Measurements from ENCODE around the gene DBNDD1.
"Not testable (repeated sequence)": the region's sequence is repeated elsewhere in the genome, so short reads cannot be mapped to it uniquely, and the experiment has no call there.

Gene DBNDD1

GRCh38 chr16:89988951-89989350, 30.3 kb downstream of the DBNDD1 start:
- no peak for DNase-seq (ENCODE audit: low read depth in 2 of 2)

DNA sequence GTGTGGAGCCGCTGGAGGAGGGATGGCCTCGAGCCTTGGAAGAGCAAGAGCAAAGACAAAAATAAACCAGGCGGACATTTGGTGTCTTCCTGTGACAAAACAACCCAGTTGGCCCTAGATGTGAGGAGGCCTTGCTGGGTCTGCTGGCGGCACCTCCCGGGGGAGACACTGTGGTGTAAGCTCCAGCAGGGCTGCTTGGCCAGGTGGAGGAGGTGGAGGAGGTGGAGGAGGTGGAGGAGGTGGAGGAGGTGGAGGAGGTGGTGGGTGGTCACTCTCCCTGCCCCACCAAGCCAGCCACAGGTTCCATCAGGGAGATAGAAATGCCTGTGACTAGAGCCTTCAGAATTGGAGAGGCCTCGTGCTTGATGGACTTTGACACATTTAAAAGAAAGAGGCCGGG, 32.1 kb downstream of the DBNDD1 start:
- no peak for DNase-seq (ENCODE audit: low read depth in 2 of 2)

GRCh38 chr16:89986600-89986999, 32.7 kb downstream of the DBNDD1 start:
- no peak for DNase-seq (ENCODE audit: low read depth in 2 of 2)

DNA sequence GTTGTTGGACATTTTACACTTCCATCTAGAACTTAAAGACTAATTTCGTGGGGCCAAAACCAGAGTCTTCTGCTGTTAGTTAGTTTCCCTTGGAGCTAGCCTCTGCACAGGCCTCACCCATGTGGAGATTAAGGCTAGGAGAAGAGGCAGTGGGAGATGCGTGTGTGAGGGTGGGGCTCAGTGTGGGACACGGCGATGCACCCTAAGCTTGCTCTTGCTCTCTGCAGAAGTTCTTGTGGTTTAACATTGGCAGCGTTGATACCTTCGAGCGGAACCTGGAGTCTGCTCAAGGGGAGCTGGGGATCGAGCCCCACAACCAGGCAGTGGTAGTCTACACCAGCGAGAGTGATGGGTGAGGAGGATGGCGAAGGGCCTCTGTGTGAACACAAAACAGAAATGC, 34.0 kb downstream of the DBNDD1 start:
- DNase-seq (ENCODE audit: low read depth in 2 of 2) = no peak

- DNase-seq (ENCODE audit: low read depth in 2 of 2) = no peak
Measured at GRCh38 chr16:89984216-89984615, 35.0 kb downstream of the DBNDD1 start.

- DNase-seq (ENCODE audit: low read depth in 2 of 2) = no peak
Measured at GRCh38 chr16:89983536-89983935, 35.7 kb downstream of the DBNDD1 start.

- DNase-seq (ENCODE audit: low read depth in 2 of 2) = no peak
Measured at GRCh38 chr16:89982318-89982717, 36.9 kb downstream of the DBNDD1 start.

DNA sequence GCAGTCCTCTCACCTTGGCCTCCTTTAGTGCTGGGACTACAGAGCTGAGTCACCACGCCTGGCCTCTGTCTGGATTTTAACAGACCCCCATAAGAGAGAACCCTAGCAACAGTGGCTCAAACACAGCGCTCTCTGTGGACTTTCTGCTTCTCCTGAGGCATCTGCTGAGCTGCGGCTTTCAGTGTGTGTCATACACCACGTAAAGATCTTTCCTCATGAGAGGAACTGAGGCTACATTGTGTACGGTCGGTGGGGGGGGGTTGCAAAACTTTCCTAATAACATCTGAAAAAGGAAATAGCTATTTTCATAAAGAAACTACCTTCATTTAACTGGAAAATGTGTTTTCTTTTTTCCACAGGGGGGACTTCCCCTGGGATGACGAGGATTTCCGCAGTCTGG, 37.8 kb downstream of the DBNDD1 start:
- DNase-seq (ENCODE audit: low read depth in 2 of 2) = no peak

DNA sequence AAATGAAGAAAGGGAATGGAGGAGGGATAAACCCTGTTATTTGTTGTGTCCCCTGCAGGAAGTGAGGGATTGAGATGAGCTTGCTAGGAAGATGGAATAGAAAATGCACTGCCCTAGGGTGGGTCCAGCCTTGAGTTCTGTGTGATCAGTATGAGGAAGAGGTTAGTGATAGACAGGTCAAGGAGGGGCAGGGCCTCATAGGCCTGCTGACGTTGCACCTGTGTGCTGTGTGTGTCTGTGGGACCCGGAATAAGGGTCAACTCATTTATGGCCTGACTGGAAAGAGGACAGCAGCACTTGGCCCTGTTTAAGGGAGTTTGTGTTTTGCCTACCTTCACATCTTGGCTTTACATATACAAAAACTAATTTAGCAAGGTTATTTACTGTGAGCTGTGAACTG, 44.4 kb downstream of the DBNDD1 start:
- DNase-seq (ENCODE audit: low read depth in 2 of 2) = no peak

DNA sequence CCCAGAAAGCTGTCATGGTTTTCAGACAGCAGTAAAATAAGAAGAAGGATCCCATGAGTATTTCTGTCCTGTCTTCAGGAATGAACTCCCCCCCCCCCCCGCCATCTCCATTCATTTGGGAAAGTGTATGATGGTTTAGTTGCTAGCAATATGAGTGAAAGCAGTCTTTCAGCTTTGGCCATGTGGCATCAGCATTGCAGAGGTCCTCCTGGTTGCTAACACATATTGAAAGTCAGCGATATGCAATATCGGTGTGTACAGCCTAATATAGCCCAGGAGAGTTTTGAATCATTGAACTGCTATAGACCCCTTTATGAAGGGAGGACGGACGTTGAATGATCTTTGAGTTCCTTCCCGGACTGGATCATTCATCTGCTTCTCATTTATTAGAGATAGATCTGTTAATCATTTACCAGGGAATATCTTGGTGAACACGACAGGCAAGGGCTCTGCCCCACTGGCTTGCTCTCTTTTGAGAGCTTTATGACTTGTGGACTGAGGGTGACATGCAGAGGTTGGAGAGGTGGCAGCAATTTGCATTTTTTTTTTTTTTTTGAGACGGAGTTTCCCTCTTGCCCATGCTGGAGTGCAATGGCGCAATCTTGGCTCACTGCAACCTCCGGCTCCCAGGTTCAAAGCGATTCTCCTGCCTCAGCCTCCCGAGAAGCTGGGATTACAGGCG, 45.5 kb downstream of the DBNDD1 start:
- no peak for DNase-seq (ENCODE audit: low read depth in 2 of 2)

DNA sequence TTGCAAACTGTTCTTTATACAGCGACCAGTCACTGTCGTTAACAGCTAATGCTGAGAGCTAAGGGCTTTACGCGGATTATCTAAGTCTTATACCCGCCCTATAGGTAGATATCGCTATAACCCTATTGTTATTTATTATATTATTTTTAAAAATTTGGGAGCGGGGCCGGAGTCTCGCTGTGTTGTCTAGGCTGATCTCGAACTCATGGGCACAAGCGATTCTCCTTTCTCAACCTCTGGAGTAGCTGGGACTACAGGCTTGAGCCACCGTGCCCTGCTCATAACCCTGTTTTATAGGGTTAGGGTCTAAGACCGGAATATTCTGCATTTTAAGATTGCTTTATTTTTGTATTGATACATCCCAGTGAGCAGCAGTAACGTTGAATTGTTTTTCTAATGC, 46.0 kb downstream of the DBNDD1 start:
- no peak for DNase-seq (ENCODE audit: low read depth in 2 of 2)

DNA sequence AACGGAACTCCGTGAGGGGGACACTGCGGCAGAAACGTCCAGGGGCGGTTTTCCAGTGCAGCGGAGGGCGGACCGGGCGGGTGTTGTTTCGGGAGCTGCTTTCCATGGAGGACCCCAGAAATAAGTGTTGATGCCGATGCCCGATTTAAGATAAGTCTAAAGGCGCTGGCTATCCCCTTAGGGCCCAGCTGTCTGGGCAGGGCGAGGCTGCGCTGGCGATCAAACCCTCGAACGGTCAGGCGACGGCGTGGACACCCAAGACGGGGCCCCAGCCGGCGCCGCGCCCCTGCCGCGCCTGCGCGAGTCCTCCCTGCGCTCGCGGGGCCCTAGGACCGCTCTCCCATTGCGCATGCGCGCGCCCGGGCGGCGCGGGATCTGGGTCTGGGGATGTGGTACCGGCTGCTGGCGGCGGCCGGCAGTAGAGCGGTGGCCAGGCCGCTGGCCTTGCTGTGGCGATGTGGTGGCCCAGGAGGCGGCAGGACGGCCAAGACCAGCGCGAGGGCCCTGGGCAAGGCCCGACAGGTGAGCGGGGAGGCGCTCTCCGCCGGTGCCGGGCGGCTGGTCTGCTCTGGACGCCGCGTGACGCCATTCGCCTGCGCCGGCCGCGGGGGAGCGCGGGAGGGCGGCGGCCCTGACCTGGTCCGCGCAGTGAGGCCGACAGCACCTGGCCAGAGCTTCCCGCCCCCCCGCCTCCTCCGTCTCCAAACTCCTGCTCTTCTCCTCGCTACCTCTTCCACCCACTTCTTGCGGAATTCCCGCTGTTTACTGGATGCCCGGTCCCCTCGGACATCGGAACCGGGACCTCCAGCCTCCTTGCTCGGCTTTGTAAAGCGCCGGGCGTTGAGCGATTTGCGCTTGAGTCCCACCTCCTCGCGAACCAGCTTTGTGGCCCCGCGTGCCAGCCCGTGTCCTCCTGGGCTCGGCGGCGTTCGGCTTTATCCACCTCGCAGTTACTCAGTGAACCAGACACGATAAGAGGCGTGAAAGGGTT, 46.7 kb downstream of the DBNDD1 start:
- peak; percentile 80 to 88 for DNase-seq (ENCODE audit: low read depth in 2 of 2)

DNA sequence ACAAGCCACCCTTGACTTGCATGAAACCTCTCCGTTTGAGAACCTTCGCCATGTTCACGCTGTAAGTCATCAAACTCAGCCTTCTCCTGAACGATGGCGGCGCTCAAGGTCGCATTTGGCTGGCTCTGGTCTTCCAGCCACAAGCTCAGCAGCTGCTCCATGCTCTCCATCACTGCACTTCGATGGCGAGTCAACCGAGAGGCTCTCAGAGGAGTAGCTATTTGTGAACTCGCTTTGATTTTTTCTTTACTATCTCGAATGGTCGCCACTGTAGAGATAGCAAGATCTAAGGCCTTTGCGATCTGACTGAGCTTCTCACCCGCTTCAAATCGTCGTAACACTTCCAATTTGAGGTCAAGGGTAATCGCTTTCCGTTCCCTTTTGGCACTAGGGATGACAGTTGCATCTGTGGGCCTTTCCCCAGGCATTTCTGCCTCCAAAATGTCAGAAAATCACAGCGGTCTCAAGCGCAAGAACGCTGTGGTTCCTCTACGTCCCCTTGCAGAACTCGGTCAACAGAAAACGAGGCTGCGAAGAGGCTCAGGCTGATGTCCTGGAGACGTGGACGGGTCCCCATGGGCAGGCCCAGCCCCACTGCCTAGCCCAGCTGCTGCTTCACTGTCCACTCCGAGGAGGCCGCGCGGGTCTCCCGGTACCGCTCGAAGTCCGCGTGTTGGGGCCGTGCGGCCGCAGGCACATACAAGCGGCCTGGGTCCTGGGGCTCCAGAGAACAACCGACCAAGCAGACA, 47.6 kb downstream of the DBNDD1 start:
- DNase-seq (ENCODE audit: low read depth in 2 of 2) = no peak

GRCh38 chr16:89969741-89970410, 49.4 kb downstream of the DBNDD1 start:
- no peak for DNase-seq (ENCODE audit: low read depth in 2 of 2)

DNA sequence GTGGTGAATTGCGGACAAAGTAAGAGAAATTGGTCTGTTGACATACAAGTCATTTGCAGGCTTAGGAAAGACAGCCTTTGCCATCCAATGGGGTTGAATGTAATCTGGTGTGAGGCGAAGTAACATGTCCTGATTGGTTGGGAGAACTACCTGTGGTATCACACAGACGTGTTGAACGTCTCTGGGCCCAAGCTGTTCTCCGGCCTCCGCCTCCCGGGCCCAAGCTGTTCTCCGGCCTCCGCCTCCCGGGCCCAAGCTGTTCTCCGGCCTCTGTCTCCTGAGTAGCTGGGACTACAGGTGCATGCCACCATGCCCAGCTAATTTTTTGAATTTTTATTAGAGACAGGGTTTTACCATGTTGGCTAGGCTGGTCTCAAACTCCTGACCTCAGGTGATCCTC, 51.2 kb downstream of the DBNDD1 start:
- not testable (repeated sequence) for DNase-seq (ENCODE audit: low read depth in 2 of 2)

DNA sequence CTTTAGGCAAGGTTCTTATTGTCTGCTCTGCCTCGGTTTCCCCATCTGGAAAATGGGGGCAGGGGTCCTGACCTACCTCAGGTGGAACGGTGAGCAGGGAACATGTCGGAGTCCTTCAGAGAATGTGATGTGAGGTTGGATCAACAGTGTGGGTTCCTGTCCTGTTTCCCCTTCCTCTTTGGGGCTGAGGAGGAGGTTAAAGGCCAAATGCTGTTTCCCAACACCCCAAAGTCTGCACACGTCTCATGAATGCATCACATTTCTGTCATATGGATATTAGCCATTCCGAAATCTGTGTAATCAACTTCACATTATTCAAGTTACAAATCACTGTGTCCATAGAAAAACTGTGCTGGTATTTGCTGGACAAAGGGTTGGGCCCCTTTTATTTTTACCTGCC, 51.8 kb downstream of the DBNDD1 start:
- not testable (repeated sequence) for DNase-seq (ENCODE audit: low read depth in 2 of 2)

GRCh38 chr16:89966756-89967155, 52.5 kb downstream of the DBNDD1 start:
- DNase-seq (ENCODE audit: low read depth in 2 of 2) = no peak

- DNase-seq (ENCODE audit: low read depth in 2 of 2) = no peak
Measured at GRCh38 chr16:89965447-89966225, 53.6 kb downstream of the DBNDD1 start.

DNA sequence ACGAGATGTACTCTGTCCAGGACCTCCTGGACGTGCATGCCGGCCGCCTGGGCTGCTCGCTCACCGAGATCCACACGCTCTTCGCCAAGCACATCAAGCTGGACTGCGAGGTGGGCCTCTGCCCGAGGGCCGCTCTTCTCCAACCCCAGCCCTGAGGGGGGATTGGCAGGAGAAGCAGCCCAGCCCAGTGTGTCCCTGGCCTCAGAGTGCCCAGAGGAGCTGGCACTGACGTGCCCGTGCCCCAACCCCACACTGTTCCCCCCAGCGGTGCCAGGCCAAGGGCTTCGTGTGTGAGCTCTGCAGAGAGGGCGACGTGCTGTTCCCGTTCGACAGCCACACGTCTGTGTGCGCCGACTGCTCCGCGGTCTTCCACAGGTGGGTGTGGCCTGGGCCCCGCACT, 55.1 kb downstream of the DBNDD1 start:
- DNase-seq (ENCODE audit: low read depth in 2 of 2) = no peak

- DNase-seq (ENCODE audit: low read depth in 2 of 2) = no peak
Measured at GRCh38 chr16:89962754-89963498, 56.3 kb downstream of the DBNDD1 start.
